Measurements from ENCODE around the gene SH3PXD2A.
A peak's percentile ranks its signal among the peaks of the same experiment; 100 is the strongest.
"Not testable (repeated sequence)": the region's sequence is repeated elsewhere in the genome, so short reads cannot be mapped to it uniquely, and the experiment has no call there.

Gene SH3PXD2A

DNA sequence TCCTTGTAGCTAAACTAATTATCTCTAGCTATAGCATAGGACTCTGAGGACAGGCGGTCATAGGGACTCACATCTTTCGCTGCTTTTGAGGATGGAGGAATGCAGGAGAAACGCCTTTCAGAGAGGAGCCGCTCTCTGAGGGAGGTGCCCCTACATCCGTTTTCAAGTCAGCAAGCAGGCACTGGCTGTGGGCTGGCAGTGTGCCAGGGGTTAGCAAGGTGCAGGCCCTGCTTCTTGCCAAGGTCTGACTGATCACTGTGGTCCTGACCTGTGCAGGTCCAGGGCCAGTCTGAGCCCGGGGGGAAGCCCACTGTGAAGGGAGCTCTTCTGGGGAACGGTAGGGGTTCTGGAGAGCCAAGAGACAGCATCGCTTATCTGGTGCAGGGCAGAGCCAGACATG lies 89.4 kb downstream of the SH3PXD2A start:
- DNase-seq (ENCODE audit: low spot score): no peak

DNA sequence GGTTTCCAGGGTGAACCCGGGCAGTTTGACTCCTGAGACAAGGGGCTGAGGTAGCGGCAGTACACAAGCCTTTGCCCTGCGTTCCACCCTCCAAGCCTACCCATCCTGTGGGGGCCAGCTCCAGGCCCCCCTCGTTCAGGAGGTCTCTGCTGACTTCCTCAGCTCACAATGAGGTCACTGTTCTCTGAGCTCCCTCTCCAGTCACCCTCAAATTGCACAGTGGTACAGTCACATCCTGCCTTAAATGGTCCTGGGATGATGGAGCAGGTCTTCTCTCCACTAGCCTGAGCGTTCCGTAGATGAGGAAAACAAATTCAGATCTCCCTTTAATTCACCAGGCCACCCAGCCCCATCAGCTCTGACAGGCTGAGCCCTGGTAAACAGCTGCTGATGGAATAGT lies 90.2 kb downstream of the SH3PXD2A start:
- no peak for DNase-seq (ENCODE audit: low spot score)

DNA sequence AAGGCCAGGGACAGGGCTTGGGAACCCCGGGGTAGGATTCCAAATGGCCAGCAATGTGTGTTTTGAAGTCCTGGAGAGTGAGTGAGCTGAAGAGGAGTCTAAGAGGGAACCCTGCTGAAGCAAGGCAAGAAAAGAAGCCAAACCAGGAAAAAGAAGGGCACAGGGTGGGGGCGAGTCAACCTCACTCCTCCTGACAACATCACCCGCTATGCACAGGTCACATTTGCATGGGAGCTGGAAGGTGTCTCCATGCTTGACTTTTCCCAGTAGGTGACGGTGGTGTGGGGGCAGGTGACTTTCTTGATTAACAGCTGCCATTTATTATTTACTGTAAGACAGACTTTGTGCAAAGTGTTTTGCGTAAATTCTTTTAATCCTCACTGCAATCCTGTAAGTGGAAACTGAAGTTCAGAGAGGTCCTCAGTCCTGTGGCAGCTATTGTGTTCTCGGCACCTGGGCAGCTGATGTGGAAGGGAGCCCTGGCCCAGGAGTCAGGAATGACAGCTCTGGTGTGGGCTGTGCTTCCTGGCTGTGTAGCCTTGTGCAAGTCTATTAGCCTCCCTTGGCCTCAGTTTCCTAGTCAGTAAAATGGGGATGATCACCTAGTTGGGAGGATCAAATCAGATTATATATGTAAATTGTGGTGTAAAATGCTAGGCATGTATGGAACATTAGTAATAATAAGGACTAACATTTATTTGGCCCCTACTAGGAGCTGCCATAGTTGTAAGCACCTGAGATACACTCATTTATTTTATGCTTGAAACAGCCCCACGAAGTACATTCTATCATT lies 90.9 kb downstream of the SH3PXD2A start:
- no peak for DNase-seq (ENCODE audit: low spot score)

DNA sequence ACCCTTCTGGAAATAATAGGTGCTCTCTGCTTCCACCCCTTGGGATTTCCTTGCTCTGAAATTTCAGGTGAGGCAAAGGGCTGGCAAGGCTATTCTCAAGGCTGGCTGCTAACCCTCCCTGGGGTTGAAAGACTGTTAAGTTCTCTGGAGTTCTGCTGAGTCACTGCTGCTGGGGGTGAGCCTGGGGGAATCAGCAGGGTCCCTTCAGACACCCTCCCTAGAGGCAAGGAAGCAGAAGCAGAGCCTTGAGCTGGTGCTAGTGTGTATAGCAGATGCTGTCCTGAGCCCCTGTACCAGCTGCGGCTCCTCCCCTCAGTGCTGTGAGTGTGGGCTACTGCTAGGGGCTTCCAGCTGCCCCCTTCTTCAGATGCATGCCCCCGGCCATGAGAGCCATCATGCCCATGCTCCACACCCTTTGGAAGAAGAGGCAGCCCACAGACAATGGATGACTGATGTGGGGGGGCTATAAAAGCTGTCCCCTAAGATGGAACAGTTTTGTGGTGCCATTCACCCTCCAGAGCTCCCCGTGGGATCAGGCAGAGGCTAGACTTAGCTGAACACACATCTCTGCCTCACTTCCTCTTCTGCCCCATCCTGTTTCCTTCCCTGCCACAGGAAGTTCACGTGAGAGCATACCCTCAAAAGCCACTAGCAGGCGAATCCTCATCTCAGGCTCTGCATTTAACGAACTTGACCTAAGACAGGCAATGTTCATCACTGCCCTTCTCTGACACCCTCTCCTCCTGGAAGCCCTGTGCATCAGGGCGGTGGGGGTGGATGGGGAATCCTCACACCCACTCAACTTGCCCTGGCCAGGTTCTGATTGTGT lies 91.8 kb downstream of the SH3PXD2A start:
- DNase-seq (ENCODE audit: low spot score): no peak

DNA sequence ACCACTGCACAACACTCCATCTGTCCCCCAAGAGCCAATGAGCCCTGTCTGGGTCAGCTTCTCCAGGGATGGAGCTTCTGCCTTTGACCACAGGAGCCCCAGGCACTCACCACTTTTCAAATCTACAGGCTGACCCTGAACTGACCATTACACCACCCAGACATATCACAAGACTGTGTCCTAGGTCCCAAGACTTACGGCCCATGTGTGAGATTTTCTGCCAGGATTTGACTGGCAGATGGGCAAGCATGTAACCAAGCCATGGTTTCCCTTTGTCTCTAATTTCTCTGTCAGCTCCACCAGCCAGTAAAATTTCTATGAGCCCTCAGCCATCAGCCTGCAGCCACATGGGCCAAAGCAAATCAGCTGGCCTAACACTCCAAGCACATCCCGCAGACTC lies 92.5 kb downstream of the SH3PXD2A start:
- DNase-seq (ENCODE audit: low spot score): no peak

DNA sequence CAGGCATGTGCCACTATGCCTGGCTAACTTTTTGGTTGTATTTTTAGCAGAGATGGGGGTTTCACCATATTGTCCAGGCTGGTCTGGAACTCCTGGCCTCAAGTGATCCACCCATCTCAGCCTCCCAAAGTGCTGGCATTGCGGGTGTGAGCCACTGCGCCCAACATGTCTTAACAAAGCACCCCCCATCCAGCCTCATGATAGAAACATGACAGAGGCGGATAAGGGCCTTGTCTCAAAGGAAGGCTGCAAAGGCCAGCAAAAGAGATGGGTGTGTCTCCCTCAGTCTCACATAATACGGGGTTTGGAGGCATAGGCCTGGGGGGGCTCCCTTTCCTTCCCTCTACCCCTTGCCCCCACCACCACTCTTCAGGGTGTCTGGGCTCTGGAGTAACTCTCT lies 93.2 kb downstream of the SH3PXD2A start:
- no peak for DNase-seq (ENCODE audit: low spot score)

DNA sequence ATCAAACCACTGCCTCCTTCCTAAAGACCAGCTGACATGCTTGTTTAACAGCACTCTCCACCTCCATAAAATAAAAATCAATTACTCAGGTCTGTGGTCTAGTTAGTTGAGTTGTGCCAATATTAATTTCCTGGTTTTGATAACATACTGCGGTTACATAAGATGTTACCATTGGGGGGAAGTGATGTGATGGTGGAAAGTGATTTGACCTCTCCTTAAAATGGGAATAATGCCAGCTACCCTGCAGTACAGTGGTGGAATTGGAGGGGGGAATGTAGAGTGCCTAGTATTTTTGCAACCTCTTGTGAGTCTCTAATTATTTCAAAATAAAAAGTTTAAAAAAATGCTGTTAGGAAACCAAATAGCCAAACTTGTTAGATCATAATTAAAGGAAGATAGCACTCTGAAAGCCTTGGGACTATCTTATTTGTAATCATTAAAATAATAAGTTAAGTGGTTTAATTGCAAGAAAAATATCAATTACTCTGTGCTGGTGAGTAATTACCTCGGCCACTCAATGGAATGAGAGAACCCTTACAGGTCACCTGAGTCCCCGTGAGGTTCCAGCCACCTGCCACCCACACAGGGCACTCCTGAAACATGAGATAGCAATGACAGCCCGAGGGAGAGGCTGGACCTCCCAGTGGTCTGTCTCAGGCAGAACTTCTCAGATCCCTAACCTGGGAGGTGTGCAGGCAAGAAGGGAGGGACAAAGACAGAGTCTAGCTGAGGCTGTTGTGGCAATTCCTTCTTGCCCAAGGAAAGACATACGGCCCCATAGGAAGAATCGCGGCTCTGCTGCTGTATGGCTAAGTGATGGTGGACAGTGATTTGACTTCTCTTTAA lies 94.1 kb downstream of the SH3PXD2A start:
- DNase-seq (ENCODE audit: low spot score): no peak

DNA sequence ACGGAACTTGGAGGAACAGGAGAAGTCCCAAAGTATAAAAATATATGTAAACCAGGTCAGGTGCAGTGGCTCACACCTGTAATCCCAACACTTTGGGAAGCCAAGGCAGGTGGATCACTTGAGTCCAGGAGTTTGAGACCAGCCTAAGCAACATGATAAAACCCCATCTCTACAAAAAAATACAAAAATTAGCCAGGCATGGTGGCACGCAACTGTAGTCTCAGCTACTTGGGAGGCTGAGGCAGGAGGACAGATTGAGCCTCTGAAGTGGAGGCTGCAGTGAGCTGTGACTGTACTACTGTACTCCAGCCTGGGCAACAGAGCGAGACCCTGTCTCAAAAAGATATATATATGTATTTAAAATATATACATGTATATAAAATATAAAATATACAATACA lies 95.1 kb downstream of the SH3PXD2A start:
- DNase-seq (ENCODE audit: low spot score): not testable (repeated sequence)

DNA sequence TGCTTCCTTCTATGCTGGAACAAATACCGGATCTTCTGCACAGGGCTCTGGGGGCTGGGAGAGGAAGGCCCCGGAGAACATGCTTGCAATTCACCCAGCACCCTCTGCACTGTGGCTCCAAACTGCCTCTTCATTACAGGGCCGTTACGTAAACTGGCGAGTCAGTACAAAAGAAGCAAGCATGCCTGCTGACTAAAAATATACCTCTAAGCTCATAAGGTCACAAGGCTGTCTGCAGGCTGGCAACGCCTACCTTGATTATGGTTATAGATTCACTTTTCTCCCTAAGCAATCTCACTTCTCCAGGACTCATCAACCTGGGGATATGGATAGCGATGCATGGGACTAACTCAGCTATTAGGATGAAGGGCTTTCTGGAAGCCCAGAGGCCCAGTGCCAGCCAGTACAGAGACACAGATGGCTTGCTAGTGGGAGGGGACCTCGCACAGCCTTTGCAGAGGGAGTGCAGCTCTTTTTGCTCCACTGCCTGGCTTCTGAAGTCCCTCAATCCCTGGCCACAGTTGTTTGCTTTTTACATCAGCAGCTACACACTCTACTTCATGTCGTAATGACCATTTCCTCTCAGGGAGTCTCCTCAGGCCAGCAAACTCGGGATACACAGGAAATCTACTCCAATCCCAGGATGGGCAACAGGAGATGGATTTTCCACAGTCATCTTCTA lies 96.1 kb downstream of the SH3PXD2A start:
- DNase-seq (ENCODE audit: low spot score): peak; percentile 56

DNA sequence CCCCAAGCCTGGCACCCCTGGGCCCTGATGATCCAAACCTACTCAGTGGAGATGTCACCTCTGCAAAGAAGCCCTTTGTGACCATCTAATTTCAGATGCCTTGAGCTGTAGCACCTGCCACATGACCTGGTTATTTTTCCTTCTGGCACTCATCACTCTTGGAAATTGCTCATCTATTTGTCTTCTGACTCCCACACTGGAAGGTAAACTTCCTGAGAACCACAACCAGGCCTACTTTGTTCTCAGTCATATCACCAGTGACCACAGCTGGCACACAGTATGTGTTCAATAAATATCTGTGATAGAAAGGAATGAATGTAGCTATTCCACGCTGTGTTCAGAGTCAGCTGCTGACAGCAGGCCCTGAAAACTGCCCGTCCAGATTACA lies 97.1 kb downstream of the SH3PXD2A start:
- DNase-seq (ENCODE audit: low spot score): no peak

DNA sequence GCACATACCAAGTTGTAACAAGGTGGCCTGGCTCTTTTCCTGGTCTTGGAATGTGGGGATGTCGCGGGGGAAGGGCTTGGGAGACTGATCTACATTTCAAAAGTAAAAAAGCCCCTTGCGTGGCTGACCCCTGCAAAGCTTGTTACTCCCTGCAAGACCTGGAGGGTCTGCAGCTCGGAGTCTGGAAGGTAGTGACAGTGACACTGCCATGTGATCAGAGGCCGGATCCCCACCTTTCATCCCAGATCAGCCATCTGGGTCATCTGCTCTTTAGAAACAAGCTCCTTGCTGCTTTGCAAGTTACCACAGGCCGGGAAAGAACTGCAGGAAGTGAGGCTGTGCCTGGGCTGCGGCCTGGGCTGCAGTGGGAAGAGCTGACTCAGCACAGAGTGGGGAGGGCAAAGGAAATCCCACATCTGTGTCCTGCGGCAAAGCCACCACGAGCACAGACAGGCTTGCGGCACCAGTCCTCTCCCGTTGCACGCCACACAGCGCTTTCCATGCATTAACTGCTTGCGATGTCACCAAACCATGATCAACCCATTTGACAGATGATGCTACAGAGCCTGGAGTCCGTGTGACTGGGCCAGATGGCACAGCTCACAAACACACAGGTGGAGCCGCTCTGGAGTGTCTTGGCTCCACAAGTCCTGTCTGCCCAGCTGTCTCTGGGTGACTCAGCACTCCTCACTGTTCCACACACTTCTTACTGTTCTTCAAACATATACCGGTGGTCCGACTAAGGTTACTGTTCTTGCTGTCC lies 97.7 kb downstream of the SH3PXD2A start:
- no peak for DNase-seq (ENCODE audit: low spot score)

DNA sequence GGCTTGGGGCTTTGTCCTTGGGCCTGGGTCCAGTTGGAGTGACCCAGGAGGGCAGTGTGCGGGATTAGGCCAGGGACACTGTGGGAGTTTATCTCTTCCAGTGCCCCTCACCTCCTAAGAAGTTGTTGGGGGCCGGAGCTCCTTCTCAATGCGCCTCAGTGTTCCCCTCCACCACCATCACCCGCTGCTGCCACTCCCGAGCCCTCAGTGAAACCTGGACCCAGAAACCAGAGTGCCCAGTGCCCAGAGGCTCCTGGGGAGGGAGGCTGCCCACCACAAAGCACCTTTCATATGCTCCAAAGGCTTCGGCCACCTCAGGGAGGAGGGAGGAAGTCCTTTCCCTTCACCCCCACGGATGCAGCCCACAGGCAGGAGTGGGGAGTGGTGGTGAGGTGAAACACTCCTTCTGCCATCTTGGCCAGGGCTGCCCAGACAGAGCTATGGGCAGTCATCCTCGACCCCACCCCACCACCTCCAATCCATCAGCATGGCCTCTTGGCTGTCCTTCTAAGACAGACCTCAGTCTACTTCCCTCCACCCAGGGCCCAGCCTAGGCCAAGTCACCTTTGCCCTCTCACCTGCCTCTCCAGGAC lies 99.0 kb downstream of the SH3PXD2A start:
- no peak for DNase-seq (ENCODE audit: low spot score)

DNA sequence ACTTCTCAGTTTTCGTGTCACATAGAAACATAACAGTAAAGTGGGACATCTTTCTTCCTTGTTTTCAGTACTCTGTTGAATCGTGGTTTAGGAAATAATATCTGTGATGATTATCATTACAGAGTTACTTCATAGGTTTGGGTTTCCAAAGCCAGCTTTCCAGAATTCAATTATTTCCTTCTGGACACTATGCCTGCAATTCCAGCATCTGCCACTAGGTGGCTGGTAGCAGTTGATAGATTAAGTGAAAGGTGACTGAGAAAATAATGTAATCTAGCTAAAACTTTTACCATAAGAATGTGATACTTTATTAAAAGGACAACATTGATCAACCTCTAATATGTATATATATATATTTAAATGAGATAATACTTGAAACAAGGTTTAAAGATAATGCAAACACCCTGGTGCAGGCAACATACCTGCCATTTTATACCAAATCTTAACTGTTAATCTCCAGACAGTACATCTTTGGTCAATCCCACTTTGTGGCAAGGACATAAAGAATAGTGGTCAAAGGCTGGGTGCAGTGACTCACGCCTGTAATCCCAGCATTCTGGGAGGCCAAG lies 102.6 kb downstream of the SH3PXD2A start:
- DNase-seq (ENCODE audit: low spot score): no peak

DNA sequence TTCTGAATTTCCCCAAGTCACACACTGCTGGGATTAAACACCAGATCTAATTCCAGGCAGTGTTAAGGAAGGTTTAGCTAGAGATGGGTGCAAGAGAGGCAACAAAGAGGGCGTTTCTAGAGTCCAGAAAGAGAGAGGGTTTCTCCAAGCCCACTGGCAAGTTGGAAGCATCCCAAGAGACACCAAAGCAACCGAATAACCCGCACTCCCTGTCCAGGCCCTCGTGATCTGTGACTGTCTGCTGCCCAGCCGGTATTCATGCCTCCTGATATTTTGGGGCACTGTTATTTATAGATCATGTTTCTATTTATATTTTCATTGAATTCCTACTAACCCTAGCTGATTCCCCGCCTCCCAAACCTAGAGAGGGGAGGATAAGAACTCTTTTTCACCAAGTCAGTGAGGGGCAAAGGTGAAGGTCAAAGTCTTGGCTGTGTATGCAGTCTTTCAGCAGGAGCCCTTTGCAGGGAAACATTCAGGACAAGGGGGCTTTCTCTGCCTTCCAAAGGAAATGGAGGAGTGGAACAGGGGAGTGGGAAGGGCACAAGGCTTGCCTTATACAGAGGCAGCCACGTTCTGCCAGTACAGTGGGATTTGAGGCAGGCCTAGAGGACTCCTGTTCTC lies 103.6 kb downstream of the SH3PXD2A start:
- no peak for DNase-seq (ENCODE audit: low spot score)

DNA sequence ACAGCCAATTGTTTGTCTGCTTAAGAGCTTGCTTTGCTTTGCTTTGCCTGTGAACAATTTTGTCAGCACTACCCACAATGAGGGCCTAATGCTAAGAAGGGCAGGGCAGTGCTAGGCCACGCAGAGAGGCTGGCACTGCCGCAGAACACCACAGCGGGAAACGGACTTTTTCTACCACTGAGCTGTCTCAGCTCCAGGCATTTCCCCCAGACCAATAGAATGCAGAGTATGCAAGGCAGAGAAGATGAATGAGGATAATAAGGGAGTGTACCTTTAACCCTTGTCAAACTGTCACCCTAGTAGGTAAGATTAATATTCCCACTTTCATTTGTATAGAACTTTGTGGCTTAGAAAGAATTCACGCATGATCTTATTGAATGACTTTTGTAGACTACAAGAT lies 104.5 kb downstream of the SH3PXD2A start:
- DNase-seq (ENCODE audit: low spot score): no peak

DNA sequence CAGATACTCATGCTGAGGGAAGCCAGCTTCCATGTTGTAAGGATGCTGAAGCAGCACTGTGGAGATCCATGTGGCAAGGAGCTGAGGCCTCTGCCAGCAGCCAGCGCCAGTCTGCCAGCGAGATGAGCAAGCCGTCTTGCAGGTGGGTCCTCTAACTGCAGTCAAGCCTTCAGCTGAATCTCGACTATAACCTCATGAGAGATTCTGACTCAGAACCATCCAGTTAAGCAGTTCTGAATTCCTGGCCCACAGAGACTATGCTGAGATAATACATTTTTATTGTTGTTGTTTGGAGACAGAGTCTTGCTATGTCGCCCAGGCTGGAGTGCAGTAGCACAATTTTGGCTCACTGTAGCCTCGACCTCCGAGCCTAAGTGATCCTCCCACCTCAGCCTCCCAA lies 105.6 kb downstream of the SH3PXD2A start:
- no peak for DNase-seq (ENCODE audit: low spot score)

DNA sequence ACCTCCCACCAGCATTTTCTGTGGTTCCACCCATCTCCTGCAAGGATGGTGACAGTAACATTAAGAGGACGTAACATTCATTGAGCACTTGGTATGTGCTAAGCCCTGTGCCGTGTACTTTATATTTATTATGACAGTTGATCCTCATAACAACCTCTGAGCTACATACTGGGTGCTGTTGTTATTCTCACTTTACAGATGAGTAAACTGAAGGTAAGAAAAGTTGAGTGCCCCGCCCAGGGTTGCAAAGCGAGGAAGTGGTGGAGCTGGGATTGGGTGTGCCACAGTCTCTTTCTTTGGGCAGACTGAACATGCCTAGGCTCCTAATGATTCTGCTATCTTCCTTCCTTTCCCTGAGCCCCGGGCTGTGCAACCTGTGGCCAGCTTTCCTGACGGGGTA lies 107.4 kb downstream of the SH3PXD2A start:
- DNase-seq (ENCODE audit: low spot score): no peak

DNA sequence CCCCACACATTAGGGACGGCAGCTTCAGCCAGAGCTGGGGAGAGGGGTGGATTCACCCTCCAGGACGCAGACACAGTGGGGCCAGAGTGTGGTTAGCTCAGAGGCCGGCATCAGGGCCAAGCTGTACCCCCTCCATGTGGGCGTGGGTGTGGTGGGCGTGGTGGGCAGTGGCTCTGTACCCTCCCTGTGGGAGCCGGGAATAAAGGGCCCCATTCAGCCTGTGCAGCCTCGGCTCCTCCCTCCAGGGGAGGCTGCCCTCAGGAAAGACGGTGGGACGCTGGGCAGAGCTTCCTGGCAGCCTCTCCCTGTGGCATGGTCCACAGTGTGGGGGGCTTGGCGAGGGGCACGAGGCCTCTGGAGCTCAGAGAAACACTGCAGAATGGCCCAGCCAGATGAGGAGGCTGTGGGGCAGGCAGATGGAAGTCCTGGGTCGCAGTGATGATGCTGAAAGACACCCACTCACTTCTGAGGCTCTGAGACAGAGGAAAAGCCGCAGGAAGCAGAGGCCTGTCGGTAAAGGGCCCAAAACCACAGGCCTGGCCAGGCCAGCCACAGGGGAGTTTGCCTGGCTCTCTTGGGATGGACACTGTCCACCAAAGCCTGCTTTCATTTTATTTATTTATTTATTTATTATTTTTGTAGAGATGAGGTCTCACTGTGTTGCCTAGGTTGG lies 108.0 kb downstream of the SH3PXD2A start:
- DNase-seq (ENCODE audit: low spot score): no peak

DNA sequence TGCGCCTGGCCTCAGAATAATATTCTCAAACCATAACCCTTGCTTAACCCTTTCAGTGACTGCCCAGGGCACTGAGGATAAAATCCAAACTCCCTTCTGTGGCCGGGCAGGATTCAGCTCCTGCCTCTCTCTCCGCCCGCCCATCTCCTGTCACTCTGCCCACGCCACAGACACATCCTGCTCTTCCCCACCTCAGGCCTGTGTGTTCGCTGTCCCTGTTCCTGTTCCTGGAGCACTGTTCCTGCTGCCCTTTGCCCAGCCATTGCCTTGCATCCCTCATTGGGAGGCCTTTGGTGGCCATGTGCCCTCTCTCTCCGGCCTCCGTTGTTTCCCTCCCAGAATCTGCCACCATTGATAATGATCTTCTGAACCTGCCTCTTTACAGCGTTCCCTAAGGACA lies 108.8 kb downstream of the SH3PXD2A start:
- no peak for DNase-seq (ENCODE audit: low spot score)

All from HuH-7.5 (cell line).